ENCODE results near the gene ZNF48.

Gene ZNF48

DNA sequence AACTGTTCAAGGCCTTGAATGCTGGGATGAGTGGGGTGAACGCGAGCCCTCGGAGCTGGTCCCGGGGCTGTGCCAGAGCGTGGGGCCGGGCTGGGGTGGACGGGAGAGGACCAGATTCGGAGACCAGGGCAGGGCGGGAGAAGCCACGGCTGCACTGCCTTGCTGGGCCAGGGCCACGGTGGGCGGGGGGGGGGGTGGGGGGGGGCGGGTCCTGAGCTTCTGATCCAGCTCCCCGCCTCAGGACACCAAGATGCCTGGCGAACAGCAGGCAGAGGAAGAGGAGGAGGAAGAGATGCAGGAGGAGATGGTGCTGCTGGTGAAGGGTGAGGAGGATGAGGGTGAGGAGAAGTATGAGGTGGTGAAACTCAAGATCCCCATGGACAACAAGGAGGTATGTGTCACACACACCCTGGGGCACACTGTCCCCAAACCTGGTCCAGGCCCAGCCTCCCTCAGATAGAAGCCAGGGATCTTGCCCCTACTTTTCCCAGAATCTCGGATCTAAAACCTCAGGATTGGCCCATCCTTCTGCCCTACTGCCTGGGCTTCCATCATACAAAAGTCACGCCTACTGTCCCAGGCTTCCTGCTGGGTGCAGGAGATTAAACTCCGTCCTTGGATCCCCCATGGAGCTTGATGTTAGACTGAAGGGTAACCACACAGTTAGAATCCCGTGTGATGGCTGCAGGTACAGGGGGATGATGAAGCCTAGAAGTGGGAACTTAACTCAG lies 12.7 kb downstream of the ZNF48 start:
- no peak for DNase-seq

DNA sequence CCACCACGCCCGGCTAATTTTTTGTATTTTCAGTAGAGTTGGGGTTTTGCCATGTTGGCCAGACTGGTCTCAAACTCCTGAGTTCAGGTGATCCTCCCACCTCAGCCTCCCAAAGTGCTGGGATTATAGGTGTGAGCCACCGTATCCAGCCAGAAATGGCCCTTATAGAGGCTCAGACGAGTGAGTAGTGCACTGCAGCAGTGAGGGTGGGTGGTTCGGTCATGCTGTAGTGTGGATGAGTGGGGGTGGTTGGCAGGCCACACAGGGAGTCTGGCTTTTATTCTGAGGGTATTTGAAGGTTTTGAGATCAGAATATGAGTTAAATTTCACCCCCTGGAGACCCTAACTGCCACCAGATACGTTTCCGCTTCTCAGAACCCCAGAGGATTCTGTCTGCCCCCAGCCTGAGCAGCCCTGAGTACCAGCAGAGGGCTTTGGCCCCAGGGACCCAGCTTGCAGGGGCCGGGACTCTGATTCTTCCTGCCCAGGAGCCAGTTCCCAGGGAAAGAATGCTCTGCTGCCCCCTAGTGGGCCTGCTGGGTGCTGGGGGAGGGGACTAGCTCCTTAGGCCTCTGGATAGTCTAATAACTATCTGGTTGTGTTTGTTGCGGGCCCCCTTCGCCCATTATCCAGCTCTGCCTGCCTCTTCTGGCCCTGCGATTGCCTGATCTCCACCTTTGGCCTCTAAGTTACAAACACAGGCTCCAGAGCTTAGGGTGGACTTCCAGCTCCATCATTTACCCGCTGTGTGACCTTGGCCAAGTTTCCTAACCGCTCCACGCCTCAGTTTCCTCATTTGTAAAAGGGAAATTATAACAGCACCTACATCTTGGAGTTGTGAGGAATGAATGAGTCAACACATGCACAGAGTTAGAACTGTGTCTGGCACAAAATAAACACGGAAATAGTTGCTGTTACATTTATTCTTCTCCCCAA lies 14.2 kb downstream of the ZNF48 start:
- peak; percentile 76 for DNase-seq

DNA sequence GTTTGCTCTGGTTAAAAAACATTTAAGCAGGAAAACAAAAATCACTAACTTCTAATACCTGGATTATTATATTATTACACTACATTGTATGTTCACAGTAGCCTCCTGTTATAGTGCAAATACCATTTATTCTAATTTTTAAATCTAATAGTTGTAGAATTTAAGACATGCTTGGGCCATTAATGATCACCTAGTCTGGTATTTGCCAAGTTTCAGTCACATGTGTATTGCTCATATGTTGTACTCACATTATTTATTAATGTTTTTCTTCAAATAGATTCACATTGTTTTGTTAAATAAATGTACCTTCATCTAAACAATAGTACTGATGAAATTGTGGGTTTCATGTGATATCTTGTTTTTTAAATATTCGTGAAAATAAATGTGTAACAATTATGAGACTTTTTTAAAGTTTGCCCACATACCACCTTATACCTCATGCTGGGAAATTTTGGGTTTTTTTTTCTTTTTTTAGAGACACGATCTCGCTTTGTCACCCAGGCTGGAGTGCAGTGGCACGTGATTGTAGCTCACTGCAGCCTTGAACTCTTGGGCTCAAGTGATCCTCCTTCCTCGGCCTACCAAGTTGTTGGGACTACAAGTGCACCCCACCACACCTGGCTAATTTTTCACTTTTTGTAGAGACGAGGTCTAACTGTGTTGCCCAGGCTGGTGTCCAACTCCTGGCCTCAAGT lies 18.0 kb downstream of the ZNF48 start:
- DNase-seq: no peak

DNA sequence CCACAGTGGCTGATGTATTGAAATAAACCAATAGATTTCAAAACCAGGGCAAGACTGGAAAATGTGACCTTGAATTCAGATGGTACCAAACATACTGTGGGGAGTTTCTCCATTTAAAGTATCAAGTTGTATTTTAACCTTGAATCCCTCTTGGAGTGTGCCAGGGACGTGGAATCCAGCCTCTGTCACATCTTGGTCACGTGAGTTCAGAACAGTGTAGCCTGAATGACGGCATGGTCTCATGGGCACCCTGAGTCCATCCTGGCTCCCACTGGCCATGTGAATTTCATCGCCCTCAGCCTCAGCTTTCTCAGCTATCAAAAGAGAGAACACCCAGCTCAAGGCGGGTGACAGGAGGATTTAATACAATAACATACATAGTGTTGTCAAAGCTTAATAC lies 18.9 kb downstream of the ZNF48 start:
- DNase-seq: no peak

DNA sequence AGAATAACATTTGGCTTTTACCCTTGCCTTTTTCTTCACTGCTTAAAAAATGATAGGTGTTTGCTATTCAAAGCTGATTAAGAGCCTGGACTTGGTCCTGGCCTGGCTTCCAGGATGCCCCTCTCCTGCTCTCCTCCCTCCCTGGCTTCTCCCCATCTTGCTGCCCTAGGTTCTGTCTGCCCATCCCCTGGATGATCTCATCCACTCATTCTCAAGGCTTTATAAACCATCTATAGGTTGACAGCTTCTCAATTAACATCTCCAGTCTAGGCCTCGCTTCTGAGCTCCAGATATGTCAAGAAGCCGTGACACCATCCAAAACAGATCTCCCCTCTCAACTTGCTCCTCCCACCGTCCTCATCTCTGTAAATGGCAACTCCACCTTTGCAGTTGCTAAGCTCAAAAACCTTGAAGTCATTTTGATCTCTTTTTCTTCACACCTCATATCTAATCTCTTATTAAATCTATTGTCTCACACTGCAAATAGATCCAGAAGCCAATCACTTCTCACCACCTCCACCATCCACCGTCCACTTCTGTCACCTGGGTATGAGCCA lies 20.9 kb downstream of the ZNF48 start:
- no peak for DNase-seq

DNA sequence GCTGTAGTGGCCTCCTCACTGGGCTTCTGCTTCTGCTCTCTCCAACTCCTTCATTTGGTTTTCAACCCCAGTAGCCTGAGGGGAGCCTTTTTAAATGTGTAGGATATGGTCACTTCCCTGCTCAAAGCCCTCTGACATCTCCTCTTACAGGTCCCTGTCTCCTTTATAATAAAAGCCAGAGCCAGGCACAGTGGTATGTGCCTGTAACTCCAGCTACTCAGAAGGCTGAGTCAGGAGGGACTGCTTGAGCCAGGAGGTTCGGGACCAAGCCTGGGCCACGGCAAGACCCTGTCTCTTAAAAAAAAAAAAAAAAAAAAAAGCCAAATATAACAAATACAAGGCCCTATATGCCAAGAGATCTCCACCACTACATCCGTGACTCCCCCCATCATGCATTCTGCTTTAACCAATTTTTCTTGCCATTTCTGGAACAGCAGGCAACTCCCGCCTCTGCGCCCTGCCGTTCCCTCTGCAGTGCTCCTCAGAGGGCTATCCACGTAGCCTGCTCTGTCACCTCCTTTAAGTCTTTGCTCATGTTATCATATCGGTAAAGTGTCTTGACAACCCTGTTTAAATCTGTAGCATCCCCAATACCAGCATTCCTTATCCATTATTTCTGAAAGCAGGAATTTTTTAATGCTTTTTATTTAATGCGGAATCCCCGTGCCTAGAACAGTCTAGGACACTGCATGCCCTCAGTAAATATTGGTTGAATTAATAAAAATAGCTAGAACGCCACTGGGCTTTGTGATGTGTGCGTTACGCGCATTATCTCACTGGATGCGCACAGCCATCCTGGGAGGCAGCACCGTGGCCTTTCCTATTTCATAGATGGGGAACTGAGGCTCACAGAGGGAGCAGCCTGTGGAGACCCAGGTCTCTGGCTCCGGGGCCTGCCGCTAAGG lies 21.7 kb downstream of the ZNF48 start:
- no peak for DNase-seq

DNA sequence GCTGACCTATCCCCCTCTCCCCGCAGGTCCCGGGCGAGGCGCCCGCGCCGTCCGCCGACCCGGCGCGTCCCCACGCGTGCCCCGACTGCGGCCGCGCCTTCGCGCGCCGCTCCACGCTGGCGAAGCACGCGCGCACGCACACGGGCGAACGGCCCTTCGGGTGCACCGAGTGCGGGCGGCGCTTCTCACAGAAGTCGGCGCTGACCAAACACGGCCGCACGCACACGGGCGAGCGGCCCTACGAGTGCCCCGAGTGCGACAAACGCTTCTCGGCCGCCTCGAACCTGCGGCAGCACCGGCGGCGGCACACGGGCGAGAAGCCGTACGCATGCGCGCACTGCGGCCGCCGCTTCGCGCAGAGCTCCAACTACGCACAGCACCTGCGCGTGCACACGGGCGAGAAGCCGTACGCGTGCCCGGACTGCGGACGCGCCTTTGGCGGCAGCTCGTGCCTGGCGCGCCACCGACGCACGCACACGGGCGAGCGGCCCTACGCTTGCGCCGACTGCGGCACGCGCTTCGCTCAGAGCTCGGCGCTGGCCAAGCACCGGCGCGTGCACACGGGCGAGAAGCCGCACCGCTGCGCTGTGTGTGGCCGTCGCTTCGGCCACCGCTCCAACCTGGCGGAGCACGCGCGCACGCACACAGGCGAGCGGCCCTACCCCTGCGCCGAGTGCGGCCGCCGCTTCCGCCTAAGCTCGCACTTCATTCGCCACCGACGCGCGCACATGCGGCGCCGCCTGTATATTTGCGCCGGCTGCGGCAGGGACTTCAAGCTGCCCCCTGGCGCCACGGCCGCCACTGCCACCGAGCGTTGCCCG lies 22.5 kb downstream of the ZNF48 start:
- peak; percentile 94 for DNase-seq

DNA sequence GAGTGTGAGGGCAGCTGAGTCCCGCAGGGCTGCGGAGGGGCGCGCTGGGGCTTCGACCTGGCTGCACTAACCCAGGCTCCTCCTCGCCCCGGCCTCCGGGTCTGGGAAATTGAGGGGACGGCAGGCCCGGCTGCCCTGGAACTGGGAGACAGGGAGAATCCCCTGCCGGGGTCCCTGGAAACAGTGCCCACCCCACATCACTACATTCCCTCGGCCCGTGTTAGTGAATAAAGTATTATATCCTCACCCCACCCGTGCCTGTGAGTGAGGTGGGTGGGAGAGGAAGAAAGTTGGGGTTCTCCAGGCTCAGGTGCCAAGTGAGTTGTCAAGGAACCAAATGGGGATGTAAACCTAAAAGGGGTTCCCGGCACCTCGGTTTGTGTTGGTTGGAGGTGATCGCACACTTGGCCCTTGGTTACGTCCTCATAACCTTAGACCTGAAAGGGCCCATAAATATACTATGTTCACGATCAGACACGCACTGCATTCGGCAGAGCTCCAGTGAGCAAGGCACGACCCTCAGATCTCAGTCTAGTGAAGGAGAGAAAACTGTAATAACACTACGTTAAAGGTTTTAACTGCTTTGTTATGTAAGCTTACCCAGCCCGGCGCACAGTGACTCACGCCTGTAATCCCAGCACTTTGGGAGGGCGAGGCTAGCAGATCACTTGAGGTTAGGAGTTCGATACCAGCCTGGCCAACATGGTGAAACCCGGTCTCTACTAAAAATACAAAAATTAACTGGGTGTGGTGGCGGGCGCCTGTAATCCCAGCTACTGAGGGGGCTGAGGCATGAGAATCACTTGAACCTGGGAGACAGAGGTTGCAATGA lies 23.3 kb downstream of the ZNF48 start:
- no peak for DNase-seq

DNA sequence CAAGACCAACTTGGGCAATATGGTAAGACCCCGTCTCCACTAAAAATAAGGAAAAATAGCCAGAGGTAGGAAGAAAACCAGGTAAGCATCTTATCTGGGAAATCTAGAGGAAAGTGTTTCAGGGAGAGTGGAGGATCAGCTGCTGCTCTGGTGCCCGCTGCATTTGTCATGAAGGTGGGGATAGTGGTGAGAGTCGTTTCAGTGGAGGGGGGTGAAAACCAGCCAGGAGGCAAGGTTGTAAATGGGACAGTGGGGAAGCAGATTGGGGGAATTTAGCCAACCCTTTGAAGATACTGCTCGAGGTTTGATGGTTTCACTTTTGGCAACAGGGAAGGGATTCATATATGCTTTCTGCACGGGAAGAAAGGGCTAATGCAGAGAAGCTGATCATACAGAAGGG lies 25.8 kb downstream of the ZNF48 start:
- no peak for DNase-seq

DNA sequence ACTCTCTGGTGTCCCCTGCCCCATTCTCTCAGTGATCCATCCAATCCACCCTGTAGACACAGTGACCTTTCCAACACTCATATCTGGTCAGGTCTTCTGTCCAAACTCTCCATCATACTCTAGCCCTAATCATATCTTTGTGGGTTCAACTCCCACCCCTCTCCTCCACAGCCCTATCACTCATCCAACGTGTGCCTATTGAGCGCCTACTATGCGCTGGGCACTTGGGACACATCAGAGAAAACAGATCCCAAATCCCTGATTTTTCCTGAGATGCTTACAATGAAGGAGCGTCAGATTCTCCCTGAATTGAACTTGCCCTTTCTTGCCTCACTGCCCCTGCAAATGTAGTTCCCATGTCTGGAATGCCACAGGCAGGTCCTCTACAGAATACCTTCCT lies 32.8 kb downstream of the ZNF48 start:
- no peak for DNase-seq

DNA sequence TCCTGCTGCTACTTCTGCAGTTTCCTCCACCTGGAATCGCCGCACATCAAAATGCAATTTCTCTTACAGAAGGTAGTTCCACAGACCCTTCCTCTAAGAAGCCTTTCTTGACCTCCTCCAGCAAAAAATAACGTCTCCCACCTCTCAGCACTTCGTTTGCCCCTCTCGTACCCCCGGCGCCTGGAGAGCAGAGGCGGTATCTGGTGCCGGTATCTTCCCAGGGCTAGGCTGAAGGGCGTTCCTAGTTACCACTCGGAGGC lies 34.1 kb downstream of the ZNF48 start:
- DNase-seq: no peak

DNA sequence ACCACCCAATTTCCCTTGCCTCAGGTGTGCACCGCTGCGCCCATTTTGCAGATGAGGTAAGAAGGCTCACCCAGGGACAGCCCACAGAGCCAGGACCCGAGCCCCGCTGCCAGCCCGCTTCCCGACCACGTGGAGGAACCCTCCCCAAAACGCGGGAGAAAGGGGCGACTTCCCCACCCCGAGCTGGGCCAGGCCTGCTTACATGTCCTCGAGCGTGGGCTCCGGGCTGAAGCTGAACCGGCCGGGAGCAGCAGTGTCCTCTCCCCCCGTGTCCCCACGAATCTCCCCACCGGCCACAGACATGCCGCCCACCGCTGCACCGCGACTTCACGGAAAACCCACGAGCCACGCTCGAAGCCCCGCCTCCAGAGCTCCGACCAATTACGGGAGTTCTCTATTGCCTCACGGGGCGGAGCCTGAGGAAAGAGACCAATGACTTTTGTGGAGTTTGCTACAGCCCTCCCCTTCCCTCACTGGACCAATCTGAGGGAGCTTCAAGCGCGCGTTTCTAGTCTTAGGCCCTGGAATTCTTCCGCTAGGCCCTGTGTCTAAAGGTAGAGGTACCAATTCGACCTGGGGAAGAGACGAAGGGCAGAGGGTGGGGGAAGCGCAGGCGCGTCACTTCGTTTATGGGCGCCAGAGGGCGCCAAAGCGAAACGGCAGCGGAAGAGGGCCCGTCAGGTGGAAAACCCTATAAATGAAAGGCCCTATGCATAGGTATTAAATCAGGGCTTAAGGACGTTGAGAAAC lies 34.6 kb downstream of the ZNF48 start, which contains the start of gene DCTPP1:
Gene DCTPP1, minus strand, starts transcription at position 353 of the 750 bp plus-strand sequence. Its CDS starts 50 bp downstream, at position 303.
- peak; percentile 99 for DNase-seq

DNA sequence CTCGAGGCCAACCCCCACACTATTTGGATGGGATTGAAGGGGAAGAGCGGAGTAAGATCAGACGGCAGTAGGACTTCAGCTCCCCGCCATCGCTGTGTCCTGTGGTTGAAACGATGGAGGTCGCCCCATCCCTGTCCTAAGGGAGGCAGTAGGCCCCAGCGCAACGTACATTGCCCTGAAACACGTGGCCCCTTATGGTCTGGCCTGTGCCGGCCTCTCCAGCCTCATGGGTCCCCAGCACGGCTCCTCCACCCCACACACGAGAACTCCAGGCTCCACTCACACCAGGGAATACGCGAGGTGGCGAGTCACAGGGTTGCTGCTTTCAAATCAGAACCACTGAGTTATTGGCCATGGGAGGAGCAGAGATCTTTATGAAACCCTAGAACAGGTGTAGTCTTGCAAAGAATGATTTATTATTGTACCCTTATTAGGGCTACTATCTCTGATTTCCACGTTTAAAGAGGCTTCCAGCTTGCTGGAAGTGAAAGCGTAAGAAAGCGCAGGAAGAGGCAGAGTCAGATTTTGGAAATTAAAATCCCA lies 35.3 kb downstream of the ZNF48 start:
- DNase-seq: no peak

DNA sequence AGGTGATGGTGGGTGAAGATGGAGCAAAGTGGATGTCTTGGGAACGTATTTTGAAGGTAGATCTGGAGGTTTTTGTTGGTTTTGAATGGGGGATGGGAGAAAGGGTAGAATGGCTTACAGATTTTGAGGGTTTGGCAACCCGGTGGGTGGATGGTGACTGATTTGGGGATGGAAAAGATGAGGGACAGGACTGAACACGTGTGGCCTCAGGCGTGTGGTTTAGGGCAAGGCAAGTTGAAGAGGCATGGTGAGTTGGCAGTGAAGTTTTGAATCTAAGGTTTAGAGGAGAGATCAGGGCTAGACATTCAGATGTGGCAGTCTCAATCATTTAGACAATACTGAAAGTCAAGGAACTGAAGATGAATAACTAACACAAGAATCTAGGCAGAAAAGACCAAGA lies 39.6 kb downstream of the ZNF48 start:
- DNase-seq: no peak

DNA sequence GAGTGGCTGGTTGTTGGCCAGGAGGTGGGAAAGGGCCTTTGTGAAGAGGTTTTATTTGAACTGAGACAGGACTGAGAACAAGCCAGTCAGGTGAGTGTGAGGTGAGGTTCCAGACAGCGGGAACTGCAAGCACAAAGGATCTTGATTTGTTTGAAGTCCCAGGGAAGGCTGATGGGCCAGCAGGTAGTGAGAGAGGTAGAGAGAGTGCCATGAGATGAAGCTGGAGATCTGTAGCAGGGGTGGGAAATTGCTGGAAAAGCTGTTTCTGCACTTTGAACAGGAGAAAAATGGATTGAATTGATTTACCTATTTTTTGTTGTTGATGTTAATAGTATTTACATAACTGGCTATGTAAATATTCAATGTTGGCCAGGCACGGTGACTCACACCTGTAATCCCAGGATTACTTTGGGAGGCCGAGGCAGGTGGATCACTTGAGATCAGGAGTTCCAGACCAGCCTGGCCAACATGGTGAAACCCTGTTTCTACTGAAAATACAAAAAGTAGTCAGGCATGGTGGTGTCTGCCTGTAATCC lies 42.4 kb downstream of the ZNF48 start:
- DNase-seq: no peak

DNA sequence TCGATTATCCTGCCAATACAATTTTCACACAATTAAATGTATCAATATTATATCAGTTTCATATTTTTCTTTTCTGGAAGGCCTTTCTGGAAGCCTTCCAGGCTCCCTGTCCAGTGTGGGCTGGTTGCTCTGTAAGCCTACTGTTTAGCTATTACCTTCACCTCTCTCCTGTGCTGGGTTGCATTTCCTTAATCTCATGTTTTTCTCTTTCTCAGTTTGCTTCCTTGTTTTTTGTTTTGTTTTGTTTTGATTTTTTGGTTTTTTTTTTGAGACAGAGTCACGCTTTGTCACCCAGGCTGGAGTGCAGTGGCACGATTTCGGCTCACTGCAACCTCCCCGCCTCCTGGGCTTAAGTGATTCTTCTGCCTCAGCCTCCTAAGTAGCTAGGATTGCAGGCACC lies 43.6 kb downstream of the ZNF48 start:
- no peak for DNase-seq

DNA sequence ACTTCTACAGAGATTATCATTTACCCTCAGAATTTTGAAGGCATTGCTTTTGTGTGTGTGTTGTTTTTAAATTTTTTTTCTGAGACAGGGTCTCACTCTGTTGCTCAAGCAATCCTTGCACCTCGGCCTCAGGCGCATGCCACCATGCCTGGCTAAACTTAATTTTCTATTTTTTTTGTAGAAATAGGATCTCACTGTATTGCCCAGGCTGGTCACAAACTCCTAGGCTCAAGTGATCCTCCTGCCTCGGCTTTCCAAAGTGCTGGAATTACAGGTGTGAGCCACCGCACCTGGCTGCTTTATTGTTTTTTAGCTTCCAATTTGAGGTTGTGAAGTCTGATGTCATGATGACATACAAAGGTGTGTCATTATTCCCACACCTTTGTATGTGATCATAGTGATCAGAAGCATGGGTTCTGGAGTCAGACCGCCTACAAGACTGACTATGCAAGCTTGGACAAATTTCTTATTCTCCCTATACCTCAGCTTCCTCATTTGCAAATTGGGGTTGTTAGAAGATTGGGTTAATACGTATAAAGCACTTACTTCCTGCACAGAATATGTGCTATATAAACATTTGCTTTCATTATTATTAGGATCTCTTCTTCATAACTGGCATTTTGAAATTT lies 44.6 kb downstream of the ZNF48 start:
- DNase-seq: no peak

DNA sequence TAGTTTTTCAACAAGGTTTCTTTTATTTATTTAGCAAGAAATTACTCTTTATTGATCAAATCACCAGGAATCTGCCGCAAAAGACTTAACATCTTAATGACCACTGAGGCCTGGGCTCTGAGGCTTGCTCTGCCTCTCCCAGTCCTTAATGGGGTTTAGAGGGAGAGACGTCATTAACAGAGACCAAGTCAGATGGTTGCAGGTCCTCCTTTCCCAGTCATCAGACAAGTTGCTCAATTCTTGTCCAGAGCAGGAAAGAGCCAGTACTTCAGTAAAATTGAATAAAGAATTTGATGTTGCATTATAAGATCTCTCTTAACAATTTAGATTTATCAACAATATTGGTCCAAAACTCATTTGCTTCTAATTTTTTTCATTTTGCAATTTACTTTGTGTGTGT lies 48.4 kb downstream of the ZNF48 start:
- DNase-seq: no peak

All from NCI-H2171 (cell line).